DMS 273 treated with DMSO at 0.1 percent for 48 hours (cell line): ENCODE results near the gene SLC7A7.
"Not testable (repeated sequence)": the region's sequence is repeated elsewhere in the genome, so short reads cannot be mapped to it uniquely, and the experiment has no call there.

Experiments
- DNase-seq: peaks from one replicate; lab custom pipeline; 2025; lab: John Stamatoyannopoulos, UW

The SLC7A7 gene

GRCh38 chr14:22821193-22822015 is 6.2 kb upstream of the SLC7A7 start:
- no peak for DNase-seq

- DNase-seq: no peak
Measured at GRCh38 chr14:22820731-22821130, 5.5 kb upstream of the SLC7A7 start.

GRCh38 chr14:22819151-22819988 is 4.1 kb upstream of the SLC7A7 start:
- no peak for DNase-seq

- no peak for DNase-seq
Measured at GRCh38 chr14:22814373-22814772, 862 bp downstream of the SLC7A7 start.

GRCh38 chr14:22813145-22813544 is 2.1 kb downstream of the SLC7A7 start:
- DNase-seq: no peak

GRCh38 chr14:22812744-22813143 is 2.5 kb downstream of the SLC7A7 start:
- no peak for DNase-seq

GRCh38 chr14:22811722-22812121 is 3.5 kb downstream of the SLC7A7 start:
- DNase-seq: no peak

- DNase-seq: no peak
Measured at GRCh38 chr14:22808388-22809209, 6.6 kb downstream of the SLC7A7 start.

GRCh38 chr14:22807432-22808087 is 7.7 kb downstream of the SLC7A7 start:
- DNase-seq: no peak

- not testable (repeated sequence) for DNase-seq
Measured at GRCh38 chr14:22805235-22805634, 10.0 kb downstream of the SLC7A7 start.

- no peak for DNase-seq
Measured at GRCh38 chr14:22803687-22803974, 11.6 kb downstream of the SLC7A7 start.

GRCh38 chr14:22802860-22803686 is 12.2 kb downstream of the SLC7A7 start:
- no peak for DNase-seq

GRCh38 chr14:22801716-22802115 is 13.5 kb downstream of the SLC7A7 start:
- no peak for DNase-seq

GRCh38 chr14:22800346-22800745 is 14.9 kb downstream of the SLC7A7 start:
- no peak for DNase-seq

GRCh38 chr14:22798528-22798927 is 16.7 kb downstream of the SLC7A7 start:
- no peak for DNase-seq

- DNase-seq: no peak
Measured at GRCh38 chr14:22797017-22797917, 18.0 kb downstream of the SLC7A7 start.

- no peak for DNase-seq
Measured at GRCh38 chr14:22796087-22796707, 19.0 kb downstream of the SLC7A7 start.

- DNase-seq: no peak
Measured at GRCh38 chr14:22794551-22794951, 20.7 kb downstream of the SLC7A7 start.

GRCh38 chr14:22793976-22794375 is 21.3 kb downstream of the SLC7A7 start:
- DNase-seq: no peak

- DNase-seq: not testable (repeated sequence)
Measured at GRCh38 chr14:22793550-22793949, 21.7 kb downstream of the SLC7A7 start.
